OCI-LY3 (cell line): ENCODE results near the gene TRAF3.

ENCODE experiments used
- CTCF ChIP-seq: fragments of 200-600, 300-600 bp; sonication (generic); IDR thresholded peaks from 2 replicates; pipeline ENCODE4 v1.5.1; 2014; ENCODE audit warnings: antibody characterized with exemption, low read length, low read depth
- EZH2phosphoT487 ChIP-seq: fragments of 200-600 bp; shearing (Covaris generic); IDR thresholded peaks from 2 replicates; pipeline ENCODE4 v1.6.1; 2018; ENCODE audit warnings: antibody characterized with exemption, mixed run types, low read depth

DNA sequence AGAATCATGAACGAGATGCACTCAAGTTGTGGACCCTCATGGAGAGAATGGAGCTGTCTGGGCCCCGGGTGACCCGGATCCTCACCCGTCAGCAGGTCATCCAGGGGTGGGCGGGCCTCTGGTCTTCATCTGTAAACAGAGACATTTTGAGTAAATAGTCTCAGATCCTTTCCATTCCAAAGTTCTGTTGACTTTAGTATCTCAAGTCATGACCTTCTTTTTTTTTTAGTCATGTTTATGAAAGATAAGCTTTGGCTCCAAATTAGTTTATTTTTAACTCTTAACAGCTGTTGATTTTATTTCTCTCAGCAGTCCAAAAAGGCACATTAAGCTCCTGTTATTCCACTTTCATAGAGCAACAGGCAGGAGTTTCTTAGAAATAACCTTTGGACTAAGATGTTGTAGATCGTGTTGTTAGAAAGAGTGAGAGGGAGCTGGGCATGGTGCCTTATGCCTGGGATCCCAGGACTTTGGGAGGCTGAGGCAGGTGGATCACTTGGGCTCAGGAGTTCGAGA is 96.4 kb downstream of the TRAF3 start:
- TF ChIP-seq CTCF (no peak), EZH2phosphoT487 (no peak)
